ENCODE data around the gene TRAP1. TPM values are rescaled to one million over a fixed set of nuclear protein-coding genes. Genes with fewer than 3 reads are reported as not detected.

Gene TRAP1
- total and polyA plus RNA-seq, 4 donors = 78.3 to 148 (median 112) TPM

DNA sequence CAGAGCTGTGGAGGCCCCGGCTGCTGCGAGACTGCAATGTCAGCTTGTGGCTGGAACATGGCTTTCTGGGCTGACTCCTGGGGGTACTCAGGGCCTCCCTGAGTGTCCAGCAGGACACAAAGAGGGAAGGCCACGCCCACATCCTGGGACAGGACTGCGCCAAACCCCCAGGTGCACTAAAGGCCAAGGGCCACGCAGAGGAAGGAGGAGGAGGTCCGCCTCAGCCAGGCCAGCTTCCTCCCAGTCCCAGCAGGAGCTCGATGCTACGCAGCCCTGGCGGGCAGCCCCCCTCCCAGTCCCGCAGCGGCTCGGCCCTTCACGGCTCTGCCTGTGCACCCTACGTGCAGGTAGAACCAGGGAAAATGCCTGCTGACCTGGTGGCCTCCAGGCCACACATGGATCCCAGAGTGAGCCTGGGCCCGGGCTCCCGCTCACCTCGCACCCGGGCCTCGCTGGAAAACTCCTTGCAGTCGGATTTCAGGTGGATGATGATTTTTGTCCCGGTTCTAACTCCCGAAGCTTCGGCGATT, 41.7 kb downstream of the TRAP1 start:
- H3K27ac ChIP-seq (ENCODE audit: low read depth in 1 of 2, low read length in 2 of 2) = no peak overlapping the region
- DNase-seq (ENCODE audit: low spot score) = no peak
- no peak overlapping the region for H3K4me3 ChIP-seq (ENCODE audit: low read depth in 1 of 3, low read length in 3 of 3)
- no peak for TF ChIP-seq RAD21 (IDR thresholded peaks at IDR 0.05)
- TF ChIP-seq GABPA (IDR thresholded peaks at IDR 0.05 in 1 of 2, conservative IDR thresholded peaks at IDR 0.05 in 1 of 2) = no peak
- TF ChIP-seq FOXA2 (IDR thresholded peaks at IDR 0.05) = no peak
- no peak for TF ChIP-seq ATF3 (IDR thresholded peaks at IDR 0.05)
- TF ChIP-seq YY1 (IDR thresholded peaks at IDR 0.05) = no peak
- no peak for TF ChIP-seq RXRA (IDR thresholded peaks at IDR 0.05)
- TF ChIP-seq, protein P1, sequence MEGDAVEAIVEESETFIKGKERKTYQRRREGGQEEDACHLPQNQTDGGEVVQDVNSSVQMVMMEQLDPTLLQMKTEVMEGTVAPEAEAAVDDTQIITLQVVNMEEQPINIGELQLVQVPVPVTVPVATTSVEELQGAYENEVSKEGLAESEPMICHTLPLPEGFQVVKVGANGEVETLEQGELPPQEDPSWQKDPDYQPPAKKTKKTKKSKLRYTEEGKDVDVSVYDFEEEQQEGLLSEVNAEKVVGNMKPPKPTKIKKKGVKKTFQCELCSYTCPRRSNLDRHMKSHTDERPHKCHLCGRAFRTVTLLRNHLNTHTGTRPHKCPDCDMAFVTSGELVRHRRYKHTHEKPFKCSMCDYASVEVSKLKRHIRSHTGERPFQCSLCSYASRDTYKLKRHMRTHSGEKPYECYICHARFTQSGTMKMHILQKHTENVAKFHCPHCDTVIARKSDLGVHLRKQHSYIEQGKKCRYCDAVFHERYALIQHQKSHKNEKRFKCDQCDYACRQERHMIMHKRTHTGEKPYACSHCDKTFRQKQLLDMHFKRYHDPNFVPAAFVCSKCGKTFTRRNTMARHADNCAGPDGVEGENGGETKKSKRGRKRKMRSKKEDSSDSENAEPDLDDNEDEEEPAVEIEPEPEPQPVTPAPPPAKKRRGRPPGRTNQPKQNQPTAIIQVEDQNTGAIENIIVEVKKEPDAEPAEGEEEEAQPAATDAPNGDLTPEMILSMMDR (IDR thresholded peaks at IDR 0.05; ENCODE audit: low read depth, low read length, missing input control) = no peak
- no peak for TF ChIP-seq JUND (IDR thresholded peaks at IDR 0.05)
- TF ChIP-seq EGR1 (IDR thresholded peaks at IDR 0.05; ENCODE audit: low read depth in 2 of 2) = no peak
- no peak for TF ChIP-seq SP1 (IDR thresholded peaks at IDR 0.05)
- TF ChIP-seq HNF4A (conservative IDR thresholded peaks at IDR 0.05) = no peak
- H3K9ac ChIP-seq (ENCODE audit: low read depth in 1 of 2, low read length in 2 of 2) = no peak overlapping the region
- 92% methylated on average over 24 of the region's 24 CpGs for WGBS
- no peaks in the 10 kb centered on the region for H3K27me3 ChIP-seq (ENCODE audit: control insufficient read depth in 4 of 4, insufficient read depth in 4 of 4, low read length in 3 of 4)
- H3K36me3 ChIP-seq (ENCODE audit: control insufficient read depth in 4 of 4, insufficient read depth in 3 of 4, low read depth in 1 of 4, low read length in 3 of 4) = peaks cover 13 to 69% (median 22%) of the 10 kb centered on the region in 4 donors
- no peaks in the 10 kb centered on the region for H3K9me3 ChIP-seq (ENCODE audit: control insufficient read depth in 4 of 4, low read length in 3 of 4)
- H3K4me1 ChIP-seq (ENCODE audit: control insufficient read depth in 4 of 4, insufficient read depth in 4 of 4, low read length in 3 of 4) = peaks cover 1 to 24% (median 15%) of the 10 kb centered on the region in 4 donors

- Histone ChIP-seq H3K27ac (ENCODE audit: low read depth in 1 of 2, low read length in 2 of 2) (no peak overlapping the region), H3K9me3 (ENCODE audit: control insufficient read depth in 4 of 4, low read length in 3 of 4) (no peaks in the 10 kb centered on the region), H3K4me1 (ENCODE audit: control insufficient read depth in 4 of 4, insufficient read depth in 4 of 4, low read length in 3 of 4) (peaks cover 1 to 23% (median 12%) of the 10 kb centered on the region in 4 donors), H3K9ac (ENCODE audit: low read depth in 1 of 2, low read length in 2 of 2) (no peak overlapping the region), H3K36me3 (ENCODE audit: control insufficient read depth in 4 of 4, insufficient read depth in 3 of 4, low read depth in 1 of 4, low read length in 3 of 4) (peaks cover 13 to 66% (median 23%) of the 10 kb centered on the region in 4 donors), H3K27me3 (ENCODE audit: control insufficient read depth in 4 of 4, insufficient read depth in 4 of 4, low read length in 3 of 4) (no peaks in the 10 kb centered on the region), H3K4me3 (ENCODE audit: low read depth in 1 of 3, low read length in 3 of 3) (no peak overlapping the region)
- TF ChIP-seq, protein P2, sequence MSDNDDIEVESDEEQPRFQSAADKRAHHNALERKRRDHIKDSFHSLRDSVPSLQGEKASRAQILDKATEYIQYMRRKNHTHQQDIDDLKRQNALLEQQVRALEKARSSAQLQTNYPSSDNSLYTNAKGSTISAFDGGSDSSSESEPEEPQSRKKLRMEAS (IDR thresholded peaks at IDR 0.05) = no peak
- TF ChIP-seq GABPA (IDR thresholded peaks at IDR 0.05 in 1 of 2, conservative IDR thresholded peaks at IDR 0.05 in 1 of 2) (no peak), HNF4A (conservative IDR thresholded peaks at IDR 0.05) (no peak), ATF3 (IDR thresholded peaks at IDR 0.05) (no peak), NR2F2 (IDR thresholded peaks at IDR 0.05) (no peak), REST (IDR thresholded peaks at IDR 0.05) (no peak), RAD21 (IDR thresholded peaks at IDR 0.05) (no peak), SP1 (IDR thresholded peaks at IDR 0.05) (no peak), JUND (IDR thresholded peaks at IDR 0.05) (no peak), HNF4G (IDR thresholded peaks at IDR 0.05) (no peak), ZBTB33 (IDR thresholded peaks at IDR 0.05) (no peak), FOXA2 (IDR thresholded peaks at IDR 0.05) (no peak), RXRA (IDR thresholded peaks at IDR 0.05) (no peak), EGR1 (IDR thresholded peaks at IDR 0.05; ENCODE audit: low read depth in 2 of 2) (no peak)
- TF ChIP-seq, protein P1 (IDR thresholded peaks at IDR 0.05; ENCODE audit: low read depth, low read length, missing input control) = no peak
- no peak for DNase-seq (ENCODE audit: low spot score)
- WGBS = 92% methylated on average over 34 of the region's 34 CpGs
Observed at GRCh38 chr16:3674513-3675295, 42.6 kb downstream of the TRAP1 start.

All from liver (tissue), 9 donors.